ENCODE results near the gene SLC47A1.

SLC47A1 gene, protein sequence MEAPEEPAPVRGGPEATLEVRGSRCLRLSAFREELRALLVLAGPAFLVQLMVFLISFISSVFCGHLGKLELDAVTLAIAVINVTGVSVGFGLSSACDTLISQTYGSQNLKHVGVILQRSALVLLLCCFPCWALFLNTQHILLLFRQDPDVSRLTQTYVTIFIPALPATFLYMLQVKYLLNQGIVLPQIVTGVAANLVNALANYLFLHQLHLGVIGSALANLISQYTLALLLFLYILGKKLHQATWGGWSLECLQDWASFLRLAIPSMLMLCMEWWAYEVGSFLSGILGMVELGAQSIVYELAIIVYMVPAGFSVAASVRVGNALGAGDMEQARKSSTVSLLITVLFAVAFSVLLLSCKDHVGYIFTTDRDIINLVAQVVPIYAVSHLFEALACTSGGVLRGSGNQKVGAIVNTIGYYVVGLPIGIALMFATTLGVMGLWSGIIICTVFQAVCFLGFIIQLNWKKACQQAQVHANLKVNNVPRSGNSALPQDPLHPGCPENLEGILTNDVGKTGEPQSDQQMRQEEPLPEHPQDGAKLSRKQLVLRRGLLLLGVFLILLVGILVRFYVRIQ

DNA sequence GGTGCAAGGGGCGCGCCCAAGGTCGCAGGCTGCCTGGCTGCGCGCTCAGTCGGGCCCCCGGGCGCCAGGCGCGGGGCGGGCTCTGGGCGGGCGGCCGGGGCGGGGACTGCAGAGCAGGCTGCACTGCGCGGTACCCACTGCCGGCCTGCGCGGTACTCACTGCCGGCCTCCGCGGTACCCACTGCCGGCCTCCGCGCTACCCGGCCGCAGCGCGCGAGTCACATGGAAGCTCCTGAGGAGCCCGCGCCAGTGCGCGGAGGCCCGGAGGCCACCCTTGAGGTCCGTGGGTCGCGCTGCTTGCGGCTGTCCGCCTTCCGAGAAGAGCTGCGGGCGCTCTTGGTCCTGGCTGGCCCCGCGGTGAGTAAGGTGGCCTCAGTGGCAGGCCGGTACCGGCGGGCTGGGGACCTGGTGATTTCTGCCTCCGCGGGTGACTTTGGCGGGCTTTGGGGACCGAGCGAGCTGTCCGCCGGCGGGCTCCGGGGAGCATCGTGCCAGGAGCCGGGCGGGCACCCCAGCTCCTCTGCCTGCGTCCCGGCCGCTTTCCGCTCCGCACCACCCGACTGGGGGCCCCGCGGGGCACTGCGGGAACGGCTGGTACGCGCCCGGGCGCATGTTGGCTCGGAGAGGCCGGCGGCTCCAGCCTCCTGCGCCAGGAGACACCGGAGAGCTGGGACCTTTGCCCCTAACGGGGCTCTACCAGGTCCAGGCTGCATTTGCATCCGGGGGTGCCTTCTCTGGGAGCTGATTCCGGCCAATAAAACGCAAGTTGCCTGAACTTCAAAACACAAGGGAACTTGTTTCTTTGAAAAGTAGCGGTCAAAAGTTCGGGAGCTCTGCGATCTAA is at the start of gene SLC47A1:
Gene SLC47A1, plus strand, starts transcription at position 137 of the 844 bp plus-strand sequence. Its CDS starts 86 bp downstream, at position 223.
- TF ChIP-seq GATA3 (IDR thresholded peaks at IDR 0.05; ENCODE audit: low read depth, low read length) (no peak), GATA2 (IDR thresholded peaks at IDR 0.05; ENCODE audit: low read depth, low read length) (no peak)

DNA sequence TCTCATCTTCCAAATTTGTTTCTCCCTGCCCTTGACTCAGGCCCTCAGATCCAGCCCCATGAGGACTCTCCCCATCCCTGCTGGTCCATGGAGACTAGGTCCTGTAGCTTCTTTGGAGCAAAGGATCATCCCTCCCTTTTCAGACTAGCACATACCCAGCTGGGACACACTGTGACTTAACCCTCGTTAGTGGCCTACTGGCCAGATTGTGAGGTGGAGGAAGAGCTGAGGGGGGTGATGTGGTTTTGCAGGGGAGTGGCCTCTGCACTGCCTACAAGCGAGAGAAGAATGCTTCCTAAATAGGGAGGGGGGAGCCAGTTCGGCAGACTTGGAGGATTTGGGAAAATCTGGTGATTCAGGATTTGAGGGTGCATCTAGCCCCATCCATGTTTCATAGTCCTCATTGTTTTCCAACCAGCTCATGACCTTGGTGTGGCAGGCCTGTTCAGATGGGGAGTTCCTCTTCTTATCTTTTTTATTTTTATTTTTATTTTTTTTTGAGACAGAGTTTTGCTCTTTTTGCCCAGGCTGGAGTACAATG is 47.8 kb upstream of the SLC47A1 start:
- no peak for TF ChIP-seq GATA2 (IDR thresholded peaks at IDR 0.05; ENCODE audit: low read depth, low read length)
- no peak for TF ChIP-seq GATA3 (IDR thresholded peaks at IDR 0.05; ENCODE audit: low read depth, low read length)

DNA sequence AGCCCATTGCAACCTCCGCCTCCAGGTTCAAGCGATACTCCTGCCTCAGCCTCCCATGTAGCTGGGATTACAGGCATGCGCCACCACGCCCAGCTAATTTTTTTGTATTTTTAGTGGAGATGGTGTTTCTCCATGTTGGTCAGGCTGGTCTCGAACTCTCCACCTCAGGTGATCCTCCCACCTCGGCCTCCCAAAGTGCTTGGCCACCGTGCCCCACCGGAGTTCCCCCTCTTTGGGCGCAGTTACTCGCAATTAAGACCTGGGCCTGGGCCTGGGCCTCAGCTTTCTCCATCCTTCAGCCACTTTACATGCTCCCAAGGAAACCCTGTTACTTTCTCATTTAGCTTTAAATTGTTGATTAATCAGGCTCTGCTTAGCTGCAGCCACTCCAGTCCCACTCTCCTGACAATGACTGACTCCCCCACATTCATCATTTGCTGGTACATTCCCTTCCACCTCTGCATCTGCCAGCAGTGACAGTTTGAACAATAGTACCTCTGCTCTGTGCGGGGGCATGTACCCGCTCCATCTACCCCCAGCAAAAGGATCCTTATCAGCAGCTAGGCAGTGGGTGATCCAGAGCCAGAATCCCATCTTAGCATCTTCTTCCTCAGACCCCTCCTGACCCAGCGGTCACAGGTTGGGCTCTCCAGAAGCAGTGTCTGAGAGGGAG is 47.2 kb upstream of the SLC47A1 start:
- no peak for TF ChIP-seq GATA2 (IDR thresholded peaks at IDR 0.05; ENCODE audit: low read depth, low read length)
- TF ChIP-seq GATA3 (IDR thresholded peaks at IDR 0.05; ENCODE audit: low read depth, low read length): no peak

DNA sequence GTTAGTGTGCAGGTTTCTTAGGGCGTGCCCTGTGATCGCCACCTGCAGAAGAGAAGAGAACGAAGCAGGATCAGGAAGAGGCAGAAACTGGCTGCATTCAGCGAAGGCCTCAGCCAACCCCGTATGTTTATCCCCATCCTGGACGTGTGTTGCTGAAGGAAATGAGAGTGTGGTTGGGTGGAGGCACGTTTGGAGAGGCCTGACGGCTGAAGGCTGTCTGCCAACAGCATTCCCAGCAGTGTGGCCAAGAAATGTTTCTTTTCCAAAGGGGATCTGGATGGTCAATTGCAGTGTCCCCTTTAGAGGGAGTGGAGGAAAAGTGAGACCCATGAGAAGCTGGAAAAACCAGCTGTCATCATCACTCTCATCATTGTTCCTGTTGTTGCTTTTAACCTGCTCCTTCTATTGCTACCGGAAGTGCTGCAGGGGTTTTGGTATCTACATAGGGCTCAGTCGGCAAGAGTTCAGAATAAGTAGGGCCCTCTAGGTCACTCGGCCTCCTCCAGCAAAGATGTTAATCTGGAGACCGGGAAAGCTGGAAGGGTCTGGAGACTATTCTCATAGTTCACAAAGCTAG is 46.5 kb upstream of the SLC47A1 start:
- TF ChIP-seq GATA3 (IDR thresholded peaks at IDR 0.05; ENCODE audit: low read depth, low read length) (no peak), GATA2 (IDR thresholded peaks at IDR 0.05; ENCODE audit: low read depth, low read length) (no peak)

DNA sequence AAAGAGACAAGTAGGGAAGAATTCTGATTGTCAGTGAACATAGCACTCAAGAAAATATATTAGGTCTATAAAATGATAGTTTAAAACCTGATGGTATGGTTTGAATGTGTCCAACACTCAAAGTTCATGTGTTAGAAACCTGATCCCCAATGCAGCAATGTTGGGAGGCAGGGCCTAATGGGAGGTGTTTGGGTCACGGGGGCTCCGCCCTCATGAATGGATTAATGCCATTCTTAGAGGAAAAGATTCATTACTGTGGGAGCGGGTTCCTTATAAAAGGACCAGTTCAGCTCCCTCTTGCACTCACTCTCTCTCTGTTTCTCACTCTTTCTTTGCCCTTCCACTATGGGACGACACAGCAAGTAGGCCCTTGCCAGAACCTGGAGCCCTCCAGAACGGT is 41.5 kb upstream of the SLC47A1 start:
- TF ChIP-seq GATA2 (IDR thresholded peaks at IDR 0.05; ENCODE audit: low read depth, low read length) (no peak), GATA3 (IDR thresholded peaks at IDR 0.05; ENCODE audit: low read depth, low read length) (no peak)

DNA sequence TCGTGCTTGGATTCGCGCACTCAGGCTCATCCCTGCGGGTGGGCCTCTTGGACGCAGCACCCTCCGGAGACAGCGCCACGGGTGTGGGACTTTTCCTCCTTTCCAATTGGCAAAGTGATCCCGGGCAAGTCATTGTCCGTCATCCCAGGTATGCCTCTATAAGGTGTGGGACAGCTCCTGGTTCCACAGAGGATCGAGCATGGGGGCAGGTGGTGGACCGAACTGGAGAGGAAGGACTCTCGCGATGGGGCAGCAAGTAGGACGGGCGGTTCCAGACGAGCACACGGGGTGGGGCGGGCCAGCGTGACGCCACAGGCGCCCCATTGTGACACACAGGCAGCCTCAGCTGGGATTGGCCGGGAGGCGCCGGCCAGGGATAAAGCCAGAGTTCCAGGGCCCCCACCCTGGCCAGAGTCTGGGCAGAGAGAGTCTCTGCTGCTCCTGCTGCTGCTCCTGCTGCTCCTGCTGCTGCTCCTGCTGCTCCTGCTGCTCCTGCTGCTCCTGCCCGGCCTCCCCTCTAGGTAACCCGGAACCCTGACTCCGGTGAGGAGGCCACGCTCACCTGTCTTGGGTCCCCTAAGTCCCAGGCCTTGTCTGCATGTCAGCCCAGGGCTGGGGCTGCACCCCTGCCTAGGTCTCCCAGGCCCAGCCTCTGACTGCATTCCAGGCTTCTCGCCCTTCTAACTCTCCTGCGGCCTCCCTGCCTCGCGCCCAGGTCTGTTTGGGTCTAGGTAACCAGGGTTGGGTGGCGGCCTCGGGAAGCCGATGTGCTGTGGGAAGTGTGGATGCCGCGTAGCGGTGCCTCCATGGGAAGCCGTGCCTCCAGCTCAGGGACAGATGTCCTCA is 38.5 kb upstream of the SLC47A1 start:
- no peak for TF ChIP-seq GATA3 (IDR thresholded peaks at IDR 0.05; ENCODE audit: low read depth, low read length)
- TF ChIP-seq GATA2 (IDR thresholded peaks at IDR 0.05; ENCODE audit: low read depth, low read length): no peak

DNA sequence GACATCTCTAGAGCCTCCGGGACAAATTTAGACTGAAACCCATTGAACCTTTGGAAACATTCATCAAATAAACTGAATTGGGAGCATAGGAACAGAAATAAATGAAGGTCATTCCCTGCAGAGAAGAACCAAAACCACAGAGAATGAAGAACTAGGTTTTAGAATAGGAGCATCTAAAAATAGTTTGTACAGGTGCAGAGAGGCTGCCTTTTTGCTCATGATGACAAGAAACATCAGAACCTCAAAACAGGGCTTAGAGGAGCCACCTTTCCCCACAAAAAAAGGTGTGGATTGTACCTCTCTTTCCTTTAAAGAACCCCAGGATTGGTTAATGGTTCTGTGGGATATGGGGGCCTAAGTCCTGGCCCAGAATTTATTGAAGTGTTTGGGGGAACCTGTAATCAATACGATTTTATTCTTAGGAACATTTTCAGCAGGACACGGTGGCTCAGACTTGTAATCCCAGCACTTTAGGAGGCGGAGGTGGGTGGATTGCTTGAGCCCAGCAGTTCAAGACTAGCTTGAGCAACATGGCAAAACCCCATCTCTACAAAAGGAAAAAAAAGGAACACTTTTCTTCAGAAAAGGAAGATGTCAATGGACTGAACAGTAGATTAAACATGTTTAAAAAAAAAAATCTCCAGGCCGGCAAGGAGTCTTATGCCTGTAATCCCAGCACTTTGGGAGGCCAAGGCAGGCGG is 37.7 kb upstream of the SLC47A1 start:
- TF ChIP-seq GATA2 (IDR thresholded peaks at IDR 0.05; ENCODE audit: low read depth, low read length) (no peak), GATA3 (IDR thresholded peaks at IDR 0.05; ENCODE audit: low read depth, low read length) (no peak)

DNA sequence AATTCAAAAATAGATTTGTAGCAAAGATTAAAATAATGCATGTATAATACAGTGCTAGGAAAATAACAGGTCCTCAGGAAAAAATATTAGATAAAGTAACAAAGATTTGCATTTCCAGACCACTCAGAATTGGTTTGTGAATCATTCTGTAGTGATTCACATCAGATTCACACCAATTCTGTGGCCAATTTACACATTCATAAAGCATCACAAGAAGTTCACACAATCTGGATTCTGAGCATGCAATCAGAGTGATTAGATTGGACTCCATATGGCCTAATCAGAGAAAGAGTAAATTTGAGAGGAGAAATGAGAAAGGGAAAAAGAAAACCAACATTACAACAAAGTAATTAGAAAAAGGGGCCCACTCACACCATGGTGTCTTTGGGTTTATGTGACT is 36.0 kb upstream of the SLC47A1 start:
- TF ChIP-seq GATA3 (IDR thresholded peaks at IDR 0.05; ENCODE audit: low read depth, low read length) (no peak), GATA2 (IDR thresholded peaks at IDR 0.05; ENCODE audit: low read depth, low read length) (no peak)

DNA sequence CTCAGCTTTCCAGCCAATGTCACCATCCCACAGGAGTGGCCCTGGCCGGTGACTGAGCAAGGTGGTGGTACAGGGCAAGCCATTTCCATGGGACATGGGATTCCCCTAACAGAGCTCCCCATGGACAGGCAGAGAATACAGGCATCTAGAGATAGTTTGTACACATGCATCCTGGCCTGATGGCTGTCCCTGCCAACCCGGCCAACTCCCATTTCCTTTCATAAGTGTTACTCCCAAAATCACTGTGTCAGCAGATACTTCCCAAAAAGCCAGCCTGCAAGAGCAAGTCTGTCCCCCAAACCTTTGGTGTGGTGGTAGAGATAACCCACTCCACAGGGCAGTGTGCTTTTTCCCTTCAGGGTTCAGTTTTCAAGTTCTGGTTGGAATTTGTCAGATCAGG is 32.4 kb upstream of the SLC47A1 start:
- TF ChIP-seq GATA3 (IDR thresholded peaks at IDR 0.05; ENCODE audit: low read depth, low read length): no peak
- no peak for TF ChIP-seq GATA2 (IDR thresholded peaks at IDR 0.05; ENCODE audit: low read depth, low read length)

DNA sequence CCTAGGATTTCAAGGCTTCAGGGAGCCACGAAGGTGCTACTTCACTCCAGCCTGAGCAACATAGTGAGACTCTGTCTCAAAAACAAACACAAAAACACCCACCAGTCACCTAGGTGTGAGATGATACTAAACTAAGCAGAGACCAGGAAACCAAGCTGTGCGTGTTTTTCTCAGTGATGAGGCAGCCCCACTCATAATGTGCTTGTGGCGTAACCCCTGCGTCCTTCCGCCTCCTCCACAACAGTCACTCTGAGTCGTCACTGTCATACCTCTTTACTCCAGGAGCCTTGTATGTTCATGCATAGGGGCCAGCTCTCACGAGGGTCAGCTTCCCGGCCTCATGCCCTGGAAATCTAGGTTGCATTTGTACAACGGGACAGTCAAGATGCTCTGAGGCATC is 31.1 kb upstream of the SLC47A1 start:
- no peak for TF ChIP-seq GATA3 (IDR thresholded peaks at IDR 0.05; ENCODE audit: low read depth, low read length)
- no peak for TF ChIP-seq GATA2 (IDR thresholded peaks at IDR 0.05; ENCODE audit: low read depth, low read length)

DNA sequence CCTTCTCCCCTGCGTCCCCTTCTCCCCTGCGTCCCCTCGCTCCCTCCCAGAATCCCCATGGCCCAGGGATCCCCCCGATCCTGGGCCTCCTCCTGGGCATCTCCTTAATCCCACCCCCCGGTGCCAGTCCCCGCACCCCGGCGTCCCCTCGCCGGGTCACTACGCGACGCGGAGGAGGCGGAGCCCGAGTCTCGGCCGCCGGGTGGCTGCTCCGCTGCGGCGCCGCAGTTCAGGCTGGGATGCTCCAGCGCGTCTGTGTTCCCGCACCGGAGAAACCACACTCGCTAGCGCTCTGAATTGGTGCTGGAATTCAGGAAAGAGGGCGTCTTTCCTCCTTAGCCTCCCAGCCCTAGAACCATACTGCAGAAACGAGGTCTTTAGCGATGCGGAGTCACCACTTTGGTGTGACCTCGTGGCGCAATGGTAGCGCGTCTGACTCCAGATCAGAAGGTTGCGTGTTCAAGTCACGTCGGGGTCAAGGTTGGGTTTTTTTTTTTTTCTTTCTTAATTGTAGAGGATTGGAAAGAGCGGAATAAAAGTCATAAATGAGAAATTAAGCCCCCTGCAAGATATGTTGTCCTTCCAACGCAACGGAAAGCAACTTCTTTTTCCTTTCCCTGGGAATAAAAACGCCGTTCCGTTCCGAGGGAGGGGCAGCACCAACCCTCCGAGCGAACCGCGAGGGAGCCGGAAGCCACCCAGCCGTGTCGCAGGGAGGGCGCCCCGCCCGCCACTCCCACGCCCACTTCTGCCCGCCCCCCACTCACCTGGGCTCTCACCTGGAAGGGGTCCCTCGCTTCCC is 25.7 kb upstream of the SLC47A1 start:
- TF ChIP-seq GATA3 (IDR thresholded peaks at IDR 0.05; ENCODE audit: low read depth, low read length) (no peak), GATA2 (IDR thresholded peaks at IDR 0.05; ENCODE audit: low read depth, low read length) (no peak)

Data from SH-SY5Y (cell line).